ENCODE data around the gene C16orf96.

GRCh38 chr16:4604401-4604800, 48.3 kb downstream of the C16orf96 start:
- TF ChIP-seq CTCF (IDR thresholded peaks at IDR 0.05) (no peak), POLR2A (IDR thresholded peaks at IDR 0.05) (no peak)
